RCC 7860 (cell line): ENCODE results near the gene ANP32D.
"Not testable (repeated sequence)": the region's sequence is repeated elsewhere in the genome, so short reads cannot be mapped to it uniquely, and the experiment has no call there.

Source experiments
- DNase-seq: peaks from one replicate; pipeline ENCODE4 v3.0.0-alpha.2; 2015; ENCODE audit warnings: low spot score
- FAIRE-seq: peaks from 2 replicates; lab custom pipeline; 2012; peaks lifted over from hg19 to GRCh38; lab: Jason Lieb, UNC

ANP32D gene

DNA sequence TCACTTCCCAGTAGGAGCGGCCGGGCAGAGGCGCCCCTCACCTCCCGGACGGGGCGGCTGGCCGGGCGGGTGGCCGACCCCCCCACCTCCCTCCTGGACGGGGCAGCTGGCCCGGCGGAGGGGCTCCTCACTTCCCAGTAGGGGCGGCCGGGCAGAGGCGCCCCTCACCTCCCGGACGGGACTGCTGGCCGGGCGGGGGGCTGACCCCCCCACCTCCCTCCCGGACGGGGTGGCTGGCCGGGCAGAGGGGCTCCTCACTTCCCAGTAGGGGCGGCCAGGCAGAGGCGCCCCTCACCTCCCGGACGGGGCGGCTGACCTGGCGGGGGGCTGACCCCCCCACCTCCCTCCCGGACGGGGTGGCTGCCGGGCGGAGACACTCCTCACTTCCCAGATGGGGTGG is 27.9 kb downstream of the ANP32D start:
- not testable (repeated sequence) for DNase-seq, FAIRE-seq

DNA sequence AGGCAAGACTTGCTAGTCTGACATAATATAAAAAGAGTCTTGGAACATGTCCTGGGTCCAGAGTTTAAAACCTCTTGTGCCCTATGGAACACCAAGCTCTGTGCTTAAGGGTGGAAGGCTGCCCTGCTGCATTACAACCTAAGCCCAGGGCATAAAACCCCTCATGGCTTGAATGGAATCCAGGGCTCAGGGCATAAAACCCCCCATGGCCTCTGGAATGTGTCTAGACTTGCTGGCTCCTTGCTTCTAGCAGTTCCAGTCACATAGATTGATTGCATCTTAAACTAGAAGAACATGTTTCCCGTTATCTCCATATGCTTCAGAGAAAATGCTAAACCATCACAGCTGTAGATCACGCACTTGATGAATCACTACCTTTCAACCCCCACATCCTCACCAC is 34.5 kb downstream of the ANP32D start:
- FAIRE-seq, DNase-seq: not testable (repeated sequence)

DNA sequence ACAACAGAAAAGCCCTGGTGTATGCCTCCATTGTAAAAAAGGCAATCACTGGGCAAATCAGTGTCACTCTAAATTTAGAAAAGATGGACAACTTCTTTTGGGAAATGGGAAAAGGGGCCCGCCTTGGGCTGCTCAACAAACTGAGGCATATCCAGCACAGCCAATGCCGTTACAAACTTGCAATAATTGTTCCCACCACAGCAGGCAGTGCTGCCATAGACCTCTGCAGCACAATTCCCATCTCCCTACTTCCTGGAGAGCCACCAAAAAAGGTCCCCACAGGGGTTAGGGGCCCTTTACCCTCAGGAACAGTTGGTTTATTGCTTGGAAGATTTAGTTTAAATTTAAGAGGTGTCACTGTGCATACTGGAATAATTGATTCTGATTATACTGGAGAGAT is 36.6 kb downstream of the ANP32D start:
- DNase-seq (no peak), FAIRE-seq (no peak)

DNA sequence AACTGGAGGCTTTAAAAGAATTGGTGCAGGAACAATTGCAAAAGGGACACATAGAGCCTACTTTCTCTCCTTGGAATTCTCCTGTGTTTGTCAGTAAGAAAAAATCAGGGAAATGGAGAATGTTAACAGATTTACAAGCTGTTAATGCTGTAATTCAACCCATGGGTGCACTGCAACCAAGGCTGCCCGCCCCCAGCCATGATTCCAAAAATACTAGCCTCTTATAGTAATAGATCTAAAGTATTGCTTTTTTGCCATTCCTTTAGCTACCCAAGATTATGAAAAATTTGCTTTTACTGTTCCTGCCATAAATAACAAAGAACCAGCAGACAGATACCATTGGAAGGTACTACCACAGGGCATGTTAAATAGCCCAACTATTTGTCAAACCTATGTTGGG is 37.8 kb downstream of the ANP32D start:
- FAIRE-seq: no peak

DNA sequence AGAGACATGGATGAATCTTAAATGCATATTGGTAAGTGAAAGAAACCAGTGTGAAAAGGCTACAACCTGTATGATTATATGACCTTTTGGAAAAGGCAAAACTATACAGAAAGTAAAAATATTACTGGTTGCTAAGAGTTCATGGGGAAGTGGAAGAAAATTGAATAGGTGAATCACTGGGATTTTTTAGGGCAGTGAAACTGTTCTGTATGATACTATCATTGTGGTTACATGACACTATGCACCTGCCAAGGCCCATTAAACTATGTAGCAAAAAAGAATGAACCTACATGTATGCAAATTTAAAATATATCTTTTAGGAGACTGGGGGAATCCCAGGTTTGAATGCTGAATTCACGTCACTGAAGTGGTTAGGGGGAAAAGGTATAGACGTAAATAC is 40.5 kb downstream of the ANP32D start:
- no peak for DNase-seq
- no peak for FAIRE-seq

More for the DNA sequence above, 37.8 kb downstream of the ANP32D start:
- DNase-seq: no peak

DNA sequence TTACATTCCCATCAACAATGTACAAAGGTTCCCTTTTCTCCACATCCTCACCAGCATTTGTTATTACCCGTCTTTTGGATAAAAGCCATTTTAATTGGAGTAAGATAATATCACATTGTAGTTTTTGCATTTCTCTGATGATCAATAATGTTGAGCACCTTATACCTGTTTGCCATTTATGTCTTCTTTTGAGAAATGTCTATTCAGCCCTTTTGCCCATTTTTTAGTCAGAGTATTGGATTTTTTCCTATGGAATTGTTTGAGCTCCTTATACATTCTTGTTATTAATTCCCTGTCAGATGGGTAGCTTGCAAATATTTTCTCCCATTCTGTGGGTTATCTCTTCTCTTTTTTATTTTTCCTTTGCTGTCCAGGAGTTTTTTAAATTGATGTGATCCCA is 42.4 kb downstream of the ANP32D start:
- FAIRE-seq (no peak), DNase-seq (no peak)

DNA sequence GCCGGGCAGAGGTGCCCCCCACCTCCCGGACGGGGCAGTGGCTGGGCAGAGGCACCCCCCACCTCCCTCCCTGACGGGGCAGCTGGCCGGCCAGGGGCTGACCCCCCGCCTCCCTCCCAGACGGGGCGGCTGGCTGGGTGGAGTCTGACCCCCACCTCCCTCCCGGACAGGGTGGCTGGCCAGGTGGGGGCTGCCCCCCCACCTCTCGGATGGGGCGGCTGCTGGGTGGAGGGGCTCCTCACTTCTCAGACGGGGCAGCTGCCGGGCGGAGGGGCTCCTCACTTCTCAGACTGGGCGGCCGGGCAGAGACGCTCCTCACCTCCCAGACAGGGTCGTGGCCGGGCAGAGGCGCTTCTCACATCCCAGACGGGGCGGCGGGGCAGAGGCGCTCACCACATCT is 48.0 kb downstream of the ANP32D start:
- FAIRE-seq, DNase-seq: not testable (repeated sequence)
